ENCODE results near the gene FBXO31.

DNA sequence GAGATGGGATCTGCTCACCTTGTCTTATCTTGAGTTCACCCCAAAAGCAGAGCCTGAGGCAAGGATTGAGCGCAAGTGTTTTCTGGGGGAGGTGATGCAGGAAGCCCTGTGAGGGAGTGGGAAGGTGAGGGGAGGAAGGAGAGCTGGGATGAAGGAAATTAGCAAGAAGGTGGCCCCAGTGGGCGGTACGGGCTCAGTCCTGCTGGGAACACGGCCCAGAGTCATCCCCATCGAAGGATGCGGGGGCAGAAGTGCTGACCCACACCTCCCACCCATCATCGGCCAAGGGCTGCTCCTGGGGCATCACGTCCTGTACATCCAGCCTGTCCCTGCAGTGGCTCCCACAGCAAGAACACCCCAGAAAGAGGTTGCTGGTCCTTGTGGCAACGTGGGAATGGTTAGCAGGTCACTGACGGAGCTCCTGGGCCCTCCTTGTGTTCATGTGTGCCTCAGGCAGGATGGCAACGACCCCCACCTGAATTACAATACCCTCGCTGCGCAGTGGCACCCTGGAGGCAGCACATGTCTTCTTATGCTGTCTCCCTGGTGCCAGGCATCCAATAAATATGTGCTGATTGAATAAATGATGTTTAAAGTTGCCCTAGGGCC is 84.6 kb downstream of the FBXO31 start:
- TF ChIP-seq, protein P1, sequence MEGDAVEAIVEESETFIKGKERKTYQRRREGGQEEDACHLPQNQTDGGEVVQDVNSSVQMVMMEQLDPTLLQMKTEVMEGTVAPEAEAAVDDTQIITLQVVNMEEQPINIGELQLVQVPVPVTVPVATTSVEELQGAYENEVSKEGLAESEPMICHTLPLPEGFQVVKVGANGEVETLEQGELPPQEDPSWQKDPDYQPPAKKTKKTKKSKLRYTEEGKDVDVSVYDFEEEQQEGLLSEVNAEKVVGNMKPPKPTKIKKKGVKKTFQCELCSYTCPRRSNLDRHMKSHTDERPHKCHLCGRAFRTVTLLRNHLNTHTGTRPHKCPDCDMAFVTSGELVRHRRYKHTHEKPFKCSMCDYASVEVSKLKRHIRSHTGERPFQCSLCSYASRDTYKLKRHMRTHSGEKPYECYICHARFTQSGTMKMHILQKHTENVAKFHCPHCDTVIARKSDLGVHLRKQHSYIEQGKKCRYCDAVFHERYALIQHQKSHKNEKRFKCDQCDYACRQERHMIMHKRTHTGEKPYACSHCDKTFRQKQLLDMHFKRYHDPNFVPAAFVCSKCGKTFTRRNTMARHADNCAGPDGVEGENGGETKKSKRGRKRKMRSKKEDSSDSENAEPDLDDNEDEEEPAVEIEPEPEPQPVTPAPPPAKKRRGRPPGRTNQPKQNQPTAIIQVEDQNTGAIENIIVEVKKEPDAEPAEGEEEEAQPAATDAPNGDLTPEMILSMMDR (IDR thresholded peaks at IDR 0.05; ENCODE audit: poor library complexity, severe bottlenecking), result no peak
- TF ChIP-seq POLR2AphosphoS5 (IDR thresholded peaks at IDR 0.05), result no peak
- TF ChIP-seq EP300 (conservative IDR thresholded peaks at IDR 0.05; ENCODE audit: poor library complexity, severe bottlenecking), result no peak
- no peak for TF ChIP-seq TAF1 (IDR thresholded peaks at IDR 0.05; ENCODE audit: low read depth)
- TF ChIP-seq RAD21 (conservative IDR thresholded peaks at IDR 0.05), result no peak
- no peak for TF ChIP-seq SMC3 (conservative IDR thresholded peaks at IDR 0.05; ENCODE audit: poor library complexity)
- TF ChIP-seq REST (IDR thresholded peaks at IDR 0.05; ENCODE audit: borderline replicate concordance), result no peak
- TF ChIP-seq EZH2 (IDR thresholded peaks at IDR 0.05; ENCODE audit: borderline replicate concordance, insufficient read depth, low read length, poor library complexity, severe bottlenecking), result no peak
